C4-2B (cell line): Measurements from ENCODE around the gene CYB5R3.

Experiments
- ZFX ChIP-seq: fragments of 450-650 bp; IDR thresholded peaks from 2 replicates; pipeline ENCODE4 v1.6.1; 2017
- TF ChIP-seq, protein P1 (sequence below): fragments of 450-650 bp; conservative IDR thresholded peaks from 2 replicates; pipeline ENCODE4 v1.5.1; 2017; ENCODE audit warnings: mild to moderate bottlenecking

GRCh38 chr22:42648368-42649245 lies 585 bp downstream of the CYB5R3 start:
- TF ChIP-seq, protein P1, sequence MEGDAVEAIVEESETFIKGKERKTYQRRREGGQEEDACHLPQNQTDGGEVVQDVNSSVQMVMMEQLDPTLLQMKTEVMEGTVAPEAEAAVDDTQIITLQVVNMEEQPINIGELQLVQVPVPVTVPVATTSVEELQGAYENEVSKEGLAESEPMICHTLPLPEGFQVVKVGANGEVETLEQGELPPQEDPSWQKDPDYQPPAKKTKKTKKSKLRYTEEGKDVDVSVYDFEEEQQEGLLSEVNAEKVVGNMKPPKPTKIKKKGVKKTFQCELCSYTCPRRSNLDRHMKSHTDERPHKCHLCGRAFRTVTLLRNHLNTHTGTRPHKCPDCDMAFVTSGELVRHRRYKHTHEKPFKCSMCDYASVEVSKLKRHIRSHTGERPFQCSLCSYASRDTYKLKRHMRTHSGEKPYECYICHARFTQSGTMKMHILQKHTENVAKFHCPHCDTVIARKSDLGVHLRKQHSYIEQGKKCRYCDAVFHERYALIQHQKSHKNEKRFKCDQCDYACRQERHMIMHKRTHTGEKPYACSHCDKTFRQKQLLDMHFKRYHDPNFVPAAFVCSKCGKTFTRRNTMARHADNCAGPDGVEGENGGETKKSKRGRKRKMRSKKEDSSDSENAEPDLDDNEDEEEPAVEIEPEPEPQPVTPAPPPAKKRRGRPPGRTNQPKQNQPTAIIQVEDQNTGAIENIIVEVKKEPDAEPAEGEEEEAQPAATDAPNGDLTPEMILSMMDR = no peak
- no peak for TF ChIP-seq ZFX
